ENCODE measurements around the gene SFMBT2.

GRCh38 chr10:7173948-7174347 lies 236.9 kb downstream of the SFMBT2 start:
- TF ChIP-seq ZNF384 (IDR thresholded peaks at IDR 0.05) (no peak), FOXK2 (IDR thresholded peaks at IDR 0.05) (no peak), SP1 (IDR thresholded peaks at IDR 0.05) (no peak), SUZ12 (IDR thresholded peaks at IDR 0.05) (no peak), FOXM1 (IDR thresholded peaks at IDR 0.05; ENCODE audit: borderline replicate concordance) (no peak), ELF4 (IDR thresholded peaks at IDR 0.05) (no peak)

All from HEK293T (cell line).